ENCODE results near the gene PRDM11.

DNA sequence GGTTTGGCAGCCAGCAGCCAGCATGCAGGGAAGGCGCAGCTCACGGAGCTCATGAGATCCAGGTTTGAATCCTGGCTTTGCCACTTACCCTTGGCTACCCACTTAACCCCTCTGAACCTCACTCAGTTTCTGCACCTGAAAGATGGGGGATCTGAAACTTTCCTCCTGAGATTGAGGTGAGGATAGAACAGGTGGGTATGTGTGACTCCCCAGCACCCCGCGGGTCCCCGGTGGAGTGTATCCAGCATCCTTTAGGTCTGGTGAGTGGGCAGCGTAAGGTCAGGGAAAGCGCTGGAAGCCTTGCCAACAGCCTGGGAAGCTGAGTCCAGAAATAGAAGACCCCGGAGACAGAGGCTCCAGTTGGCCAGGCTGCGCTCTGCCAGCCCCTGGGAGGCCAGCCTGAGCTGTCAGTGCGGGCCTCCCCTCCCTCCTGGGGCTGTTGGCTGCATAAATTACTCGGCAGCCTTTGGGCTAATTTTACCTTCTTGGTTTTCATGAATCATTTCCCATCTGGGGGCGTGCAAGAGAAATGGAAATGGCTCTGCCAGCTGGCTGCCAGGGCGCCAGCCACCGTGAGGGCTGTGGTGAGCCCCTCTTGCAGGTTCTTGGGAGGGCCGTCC, 17.6 kb downstream of the PRDM11 start:
- TF ChIP-seq, protein P1, sequence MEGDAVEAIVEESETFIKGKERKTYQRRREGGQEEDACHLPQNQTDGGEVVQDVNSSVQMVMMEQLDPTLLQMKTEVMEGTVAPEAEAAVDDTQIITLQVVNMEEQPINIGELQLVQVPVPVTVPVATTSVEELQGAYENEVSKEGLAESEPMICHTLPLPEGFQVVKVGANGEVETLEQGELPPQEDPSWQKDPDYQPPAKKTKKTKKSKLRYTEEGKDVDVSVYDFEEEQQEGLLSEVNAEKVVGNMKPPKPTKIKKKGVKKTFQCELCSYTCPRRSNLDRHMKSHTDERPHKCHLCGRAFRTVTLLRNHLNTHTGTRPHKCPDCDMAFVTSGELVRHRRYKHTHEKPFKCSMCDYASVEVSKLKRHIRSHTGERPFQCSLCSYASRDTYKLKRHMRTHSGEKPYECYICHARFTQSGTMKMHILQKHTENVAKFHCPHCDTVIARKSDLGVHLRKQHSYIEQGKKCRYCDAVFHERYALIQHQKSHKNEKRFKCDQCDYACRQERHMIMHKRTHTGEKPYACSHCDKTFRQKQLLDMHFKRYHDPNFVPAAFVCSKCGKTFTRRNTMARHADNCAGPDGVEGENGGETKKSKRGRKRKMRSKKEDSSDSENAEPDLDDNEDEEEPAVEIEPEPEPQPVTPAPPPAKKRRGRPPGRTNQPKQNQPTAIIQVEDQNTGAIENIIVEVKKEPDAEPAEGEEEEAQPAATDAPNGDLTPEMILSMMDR (conservative IDR thresholded peaks at IDR 0.05; ENCODE audit: low read depth, low read length), result no peak
- TF ChIP-seq RAD21 (IDR thresholded peaks at IDR 0.05; ENCODE audit: low read length) (no peak), POLR2A (IDR thresholded peaks at IDR 0.05; ENCODE audit: low read depth, low read length) (no peak), RCOR1 (IDR thresholded peaks at IDR 0.05; ENCODE audit: insufficient replicate concordance, low read length) (no peak), BHLHE40 (IDR thresholded peaks at IDR 0.05; ENCODE audit: low read depth, low read length) (no peak), CEBPB (IDR thresholded peaks at IDR 0.05; ENCODE audit: low read depth, low read length) (no peak), CHD1 (IDR thresholded peaks at IDR 0.05; ENCODE audit: low read depth, low read length) (no peak)
- TF ChIP-seq, protein P2, sequence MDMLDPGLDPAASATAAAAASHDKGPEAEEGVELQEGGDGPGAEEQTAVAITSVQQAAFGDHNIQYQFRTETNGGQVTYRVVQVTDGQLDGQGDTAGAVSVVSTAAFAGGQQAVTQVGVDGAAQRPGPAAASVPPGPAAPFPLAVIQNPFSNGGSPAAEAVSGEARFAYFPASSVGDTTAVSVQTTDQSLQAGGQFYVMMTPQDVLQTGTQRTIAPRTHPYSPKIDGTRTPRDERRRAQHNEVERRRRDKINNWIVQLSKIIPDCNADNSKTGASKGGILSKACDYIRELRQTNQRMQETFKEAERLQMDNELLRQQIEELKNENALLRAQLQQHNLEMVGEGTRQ (IDR thresholded peaks at IDR 0.05; ENCODE audit: low read depth, low read length), result no peak
